ENCODE measurements around the gene ABCA3.

The ABCA3 gene

DNA sequence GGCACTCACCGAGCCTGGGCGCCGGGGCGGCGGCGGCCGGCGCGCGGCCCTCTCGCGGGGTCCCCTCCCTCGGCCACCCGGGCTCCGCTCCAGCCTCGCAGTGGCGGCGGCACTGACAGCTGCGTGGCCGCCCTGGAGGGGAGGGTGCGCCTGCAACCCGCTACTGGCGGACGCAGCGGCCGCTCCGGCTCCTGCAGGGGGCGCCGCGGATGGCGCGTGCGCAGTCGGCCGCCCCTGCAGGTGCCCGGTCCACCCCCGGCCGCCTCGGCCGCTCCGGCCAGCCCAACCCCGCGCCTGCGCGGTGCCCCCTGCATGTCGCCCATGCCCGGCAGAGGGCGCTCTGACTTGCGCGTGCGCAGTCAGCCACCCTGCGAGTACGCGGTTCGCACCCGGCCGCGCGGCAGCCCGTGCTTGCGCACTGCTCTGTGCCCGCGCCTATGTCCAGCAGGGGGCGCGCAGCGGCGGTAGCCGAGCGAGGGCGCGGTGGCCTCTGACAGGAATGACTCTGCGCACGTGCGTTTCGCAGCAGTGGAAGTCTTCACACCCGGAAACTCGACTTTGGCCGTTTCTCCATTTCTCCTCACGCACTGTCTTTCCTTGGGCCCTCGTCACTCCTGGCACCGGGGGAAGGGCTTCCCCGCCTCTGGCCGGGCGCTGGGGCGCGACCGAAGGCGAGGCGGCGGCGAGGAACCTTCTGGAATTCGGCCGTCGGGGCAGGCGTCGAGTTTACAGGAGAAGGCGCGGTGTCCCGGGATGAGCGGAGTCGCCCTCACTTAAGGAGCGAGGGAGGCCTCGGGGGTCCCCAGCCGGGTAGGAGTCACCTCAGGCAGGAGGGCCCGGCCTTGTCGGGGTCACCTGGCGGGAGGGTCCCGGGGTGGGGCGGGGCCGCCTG, at the start of gene ABCA3:
TSS of gene ABCA3 (minus strand) at position 165 of the 892 bp plus-strand sequence. CDS start 14,262 bp downstream, outside the sequence.
- TF ChIP-seq, protein P1, sequence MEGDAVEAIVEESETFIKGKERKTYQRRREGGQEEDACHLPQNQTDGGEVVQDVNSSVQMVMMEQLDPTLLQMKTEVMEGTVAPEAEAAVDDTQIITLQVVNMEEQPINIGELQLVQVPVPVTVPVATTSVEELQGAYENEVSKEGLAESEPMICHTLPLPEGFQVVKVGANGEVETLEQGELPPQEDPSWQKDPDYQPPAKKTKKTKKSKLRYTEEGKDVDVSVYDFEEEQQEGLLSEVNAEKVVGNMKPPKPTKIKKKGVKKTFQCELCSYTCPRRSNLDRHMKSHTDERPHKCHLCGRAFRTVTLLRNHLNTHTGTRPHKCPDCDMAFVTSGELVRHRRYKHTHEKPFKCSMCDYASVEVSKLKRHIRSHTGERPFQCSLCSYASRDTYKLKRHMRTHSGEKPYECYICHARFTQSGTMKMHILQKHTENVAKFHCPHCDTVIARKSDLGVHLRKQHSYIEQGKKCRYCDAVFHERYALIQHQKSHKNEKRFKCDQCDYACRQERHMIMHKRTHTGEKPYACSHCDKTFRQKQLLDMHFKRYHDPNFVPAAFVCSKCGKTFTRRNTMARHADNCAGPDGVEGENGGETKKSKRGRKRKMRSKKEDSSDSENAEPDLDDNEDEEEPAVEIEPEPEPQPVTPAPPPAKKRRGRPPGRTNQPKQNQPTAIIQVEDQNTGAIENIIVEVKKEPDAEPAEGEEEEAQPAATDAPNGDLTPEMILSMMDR (IDR thresholded peaks at IDR 0.05): peak; percentile 100

DNA sequence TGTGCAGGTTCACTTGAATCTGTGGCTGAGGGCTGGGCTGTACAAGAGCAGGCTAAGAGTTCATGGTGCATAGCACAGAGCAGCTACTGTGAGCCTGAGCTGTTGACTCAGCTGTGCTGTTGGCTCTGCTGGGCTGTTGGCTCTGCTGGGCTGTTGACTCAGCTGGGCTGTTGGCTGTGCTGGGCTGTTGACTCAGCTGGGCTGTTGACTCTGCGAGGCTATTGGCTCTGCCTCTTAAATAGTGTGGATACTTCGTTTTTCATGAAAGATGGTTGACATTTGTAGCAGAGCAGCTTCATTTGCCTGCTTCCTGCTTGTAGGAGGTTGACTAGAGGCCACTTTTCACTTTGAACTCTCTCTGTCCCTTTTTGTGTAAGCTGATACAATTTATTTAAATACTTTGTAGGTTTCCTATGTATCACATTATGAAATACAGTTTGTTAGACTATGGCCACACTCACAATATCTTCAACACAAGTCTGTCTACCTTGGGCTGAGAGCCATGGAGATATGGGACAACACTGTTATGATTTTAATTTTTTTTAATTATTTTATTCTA, 48.4 kb upstream of the ABCA3 start:
- TF ChIP-seq, protein P1 (IDR thresholded peaks at IDR 0.05): no peak

DNA sequence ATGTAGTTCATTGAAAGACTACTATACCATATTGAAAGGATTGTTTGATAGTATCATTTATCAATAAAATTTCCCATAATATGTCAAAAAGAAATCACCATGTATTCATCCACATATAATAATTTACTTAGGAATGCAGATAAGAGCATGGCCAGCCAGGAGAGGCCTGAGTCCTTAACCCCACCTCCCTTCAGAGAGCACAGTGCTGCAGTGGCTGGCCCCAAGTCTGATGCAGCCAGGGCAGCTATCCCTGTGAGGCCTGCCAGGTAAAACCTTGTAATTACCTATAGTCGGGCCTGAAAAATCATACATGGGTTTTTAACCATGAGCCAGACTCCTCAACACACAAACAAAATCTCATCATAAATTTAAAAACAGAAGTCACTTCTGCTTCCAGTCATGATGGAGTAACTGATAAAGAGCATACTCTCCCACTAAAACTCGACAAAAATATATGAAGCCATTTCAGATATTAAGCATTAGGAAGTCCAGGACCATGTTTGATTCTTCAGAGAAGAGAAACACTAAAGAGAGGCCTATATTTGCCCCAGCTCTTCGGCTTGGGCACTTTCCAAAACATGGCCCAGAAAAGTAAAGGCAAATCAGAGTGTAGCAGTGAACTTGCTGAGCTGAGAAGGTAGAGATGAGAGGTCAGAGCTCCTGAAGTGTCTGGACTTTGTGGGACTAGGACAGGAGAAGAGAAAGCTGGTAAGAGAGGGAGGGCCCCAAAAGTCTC, 47.8 kb upstream of the ABCA3 start:
- TF ChIP-seq, protein P1 (IDR thresholded peaks at IDR 0.05): no peak

DNA sequence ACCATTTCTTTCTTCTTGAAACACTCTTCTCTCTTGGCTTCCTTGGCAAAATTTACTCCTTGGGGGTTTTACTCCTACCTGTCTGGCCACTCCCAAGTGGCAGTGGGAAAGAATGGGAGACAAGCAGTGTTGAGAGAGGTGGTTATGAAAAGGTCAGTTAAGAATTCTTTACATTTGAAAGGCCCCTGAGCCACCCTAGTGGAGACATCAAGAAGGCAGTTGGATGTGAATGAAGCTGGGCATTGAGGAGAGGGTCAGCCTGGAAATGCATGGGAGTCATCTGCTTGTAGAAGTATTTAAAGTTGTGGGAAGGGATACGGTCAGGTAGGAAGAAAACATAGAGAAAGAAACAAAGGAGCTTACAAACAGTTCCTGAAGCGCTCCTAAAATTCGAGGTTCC, 46.5 kb upstream of the ABCA3 start:
- TF ChIP-seq, protein P1 (IDR thresholded peaks at IDR 0.05): no peak

DNA sequence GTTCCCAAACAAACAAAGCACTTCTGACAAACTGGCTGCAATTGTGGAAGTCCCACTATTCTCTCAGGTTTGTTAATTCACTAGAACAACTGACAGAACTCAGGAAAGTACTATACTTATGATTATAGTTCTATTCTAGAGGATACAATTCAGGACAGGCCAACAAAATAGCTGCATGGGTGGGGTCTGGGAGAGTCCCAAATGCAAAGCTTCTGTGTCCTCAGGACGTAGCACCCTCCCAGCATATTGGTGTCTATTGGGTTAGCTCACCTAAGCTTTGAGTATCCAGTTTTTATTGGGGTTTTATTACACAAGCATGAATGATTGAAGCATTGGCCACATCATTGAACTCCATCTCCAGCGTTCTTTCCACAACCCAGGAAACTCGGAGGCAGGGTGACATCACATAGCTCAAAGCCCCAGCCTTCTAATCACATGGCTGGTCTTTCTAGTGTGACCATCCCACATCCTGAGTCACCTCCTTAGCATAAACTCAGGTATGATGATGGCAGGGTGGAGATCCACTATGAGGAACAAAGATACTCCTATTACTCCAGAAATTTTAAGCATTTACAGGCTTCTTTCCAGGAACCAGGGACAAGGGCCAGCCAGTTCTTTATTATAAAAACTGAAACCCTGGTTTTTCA, 44.8 kb upstream of the ABCA3 start:
- TF ChIP-seq, protein P1 (IDR thresholded peaks at IDR 0.05): no peak

DNA sequence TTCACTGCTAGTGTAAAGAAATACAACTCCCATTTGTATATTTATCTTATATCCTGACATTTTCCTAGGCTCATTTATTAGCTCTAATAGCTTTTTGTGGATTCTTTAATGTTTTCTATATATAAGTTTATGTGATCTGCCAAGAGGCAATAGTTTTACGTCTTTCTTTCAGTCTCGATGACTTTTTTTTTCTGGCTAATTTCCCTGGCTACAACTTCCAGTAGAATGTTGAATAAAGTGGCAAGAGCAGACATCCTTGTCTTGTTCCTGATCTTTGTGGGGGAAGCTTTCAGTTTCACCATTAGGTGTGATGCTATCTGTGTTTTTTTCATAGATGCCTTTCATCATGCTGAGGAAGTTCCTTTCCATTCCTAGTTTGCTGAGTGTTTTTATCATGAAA, 43.9 kb upstream of the ABCA3 start:
- TF ChIP-seq, protein P1 (IDR thresholded peaks at IDR 0.05): no peak

DNA sequence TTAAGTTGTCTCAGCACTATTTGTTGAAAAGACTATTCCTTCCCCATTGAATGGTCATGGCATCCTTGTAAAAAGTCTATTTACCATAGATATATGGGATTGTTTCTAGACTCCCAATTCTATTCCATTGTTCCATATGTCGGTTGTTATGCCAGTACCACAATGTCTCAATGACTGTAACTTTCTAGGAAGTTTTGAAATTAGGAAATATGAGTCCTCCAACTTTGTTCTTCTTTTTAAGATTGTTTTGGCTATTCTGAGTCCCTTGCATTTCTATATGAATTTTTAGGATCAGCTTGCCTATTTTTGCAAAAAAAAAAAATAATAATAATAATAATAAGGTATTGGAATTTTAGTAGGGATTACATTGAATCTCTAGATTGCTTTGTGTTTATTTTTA, 43.0 kb upstream of the ABCA3 start:
- TF ChIP-seq, protein P1 (IDR thresholded peaks at IDR 0.05): no peak
